Measurements from ENCODE around the gene CDKAL1. TPM values are rescaled to one million over a fixed set of nuclear protein-coding genes. Genes with fewer than 3 reads are reported as not detected.

Gene CDKAL1
- total RNA-seq, 1 donor from 2014 or later = 11.6 TPM

GRCh38 chr6:21264288-21265033 lies 730.2 kb downstream of the CDKAL1 start:
- DNase-seq (ENCODE audit: missing footprints) = no peak
- no peak for ATAC-seq
- intact Hi-C loops (cut with DNase I) = no loop called here

GRCh38 chr6:21265034-21265729 lies 730.9 kb downstream of the CDKAL1 start:
- DNase-seq (ENCODE audit: missing footprints) (no peak), ATAC-seq (no peak)
- intact Hi-C loops (cut with DNase I) = no loop called here

- ATAC-seq (no peak), DNase-seq (ENCODE audit: missing footprints) (no peak)
- intact Hi-C loops (cut with DNase I) = no loop called here
Observed at GRCh38 chr6:21265730-21266044, 731.4 kb downstream of the CDKAL1 start.

- intact Hi-C loops (cut with DNase I) = no loop called here
- DNase-seq (ENCODE audit: missing footprints) (no peak), ATAC-seq (peak; percentile 68)
Observed at GRCh38 chr6:21270636-21271201, 736.5 kb downstream of the CDKAL1 start.

- DNase-seq (ENCODE audit: missing footprints) (no peak), ATAC-seq (no peak)
- intact Hi-C loops (cut with DNase I) = no loop called here
Observed at GRCh38 chr6:21271428-21272155, 737.3 kb downstream of the CDKAL1 start.

- intact Hi-C loops (cut with DNase I) = no loop called here
- DNase-seq (ENCODE audit: missing footprints) (no peak), ATAC-seq (no peak)
Observed at GRCh38 chr6:21273451-21273850, 739.2 kb downstream of the CDKAL1 start.

- intact Hi-C loops (cut with DNase I) = no loop called here
- no peak for ATAC-seq
- DNase-seq (ENCODE audit: missing footprints) = no peak
Observed at GRCh38 chr6:21274851-21275250, 740.6 kb downstream of the CDKAL1 start.

- intact Hi-C loops (cut with DNase I) = no loop called here
- DNase-seq (ENCODE audit: missing footprints) (no peak), ATAC-seq (peak; percentile 12)
Observed at GRCh38 chr6:21277601-21278374, 743.5 kb downstream of the CDKAL1 start.

GRCh38 chr6:21278375-21278745 lies 744.1 kb downstream of the CDKAL1 start:
- DNase-seq (ENCODE audit: missing footprints) = no peak
- intact Hi-C loops (cut with DNase I) = no loop called here
- peak; percentile 93 for ATAC-seq

- intact Hi-C loops (cut with DNase I) = no loop called here
- DNase-seq (ENCODE audit: missing footprints) (no peak), ATAC-seq (no peak)
Observed at GRCh38 chr6:21279619-21280018, 745.4 kb downstream of the CDKAL1 start.

- intact Hi-C loops (cut with DNase I) = no loop called here
- ATAC-seq (no peak), DNase-seq (ENCODE audit: missing footprints) (no peak)
Observed at GRCh38 chr6:21281366-21281765, 747.1 kb downstream of the CDKAL1 start.

Other genes with a start within 250 kb of the CDKAL1 start
- 6.4 TPM for gene E2F3, start 132.6 kb upstream of the CDKAL1 start, total RNA-seq

All from Right ventricle myocardium inferior (tissue), 1 donor.